Erythroblast (primary cell): ENCODE measurements around the gene MAPRE2.

Experiments used
- GATA1 ChIP-seq: IDR thresholded peaks from 2 replicates; pipeline ENCODE4 v1.6.1; 2011; ENCODE audit warnings: low read depth, mild to moderate bottlenecking, control low read depth, low read length, moderate library complexity
- POLR2A ChIP-seq: IDR thresholded peaks from 2 replicates; pipeline ENCODE4 v1.6.1; 2011; ENCODE audit warnings: mild to moderate bottlenecking, low read length

DNA sequence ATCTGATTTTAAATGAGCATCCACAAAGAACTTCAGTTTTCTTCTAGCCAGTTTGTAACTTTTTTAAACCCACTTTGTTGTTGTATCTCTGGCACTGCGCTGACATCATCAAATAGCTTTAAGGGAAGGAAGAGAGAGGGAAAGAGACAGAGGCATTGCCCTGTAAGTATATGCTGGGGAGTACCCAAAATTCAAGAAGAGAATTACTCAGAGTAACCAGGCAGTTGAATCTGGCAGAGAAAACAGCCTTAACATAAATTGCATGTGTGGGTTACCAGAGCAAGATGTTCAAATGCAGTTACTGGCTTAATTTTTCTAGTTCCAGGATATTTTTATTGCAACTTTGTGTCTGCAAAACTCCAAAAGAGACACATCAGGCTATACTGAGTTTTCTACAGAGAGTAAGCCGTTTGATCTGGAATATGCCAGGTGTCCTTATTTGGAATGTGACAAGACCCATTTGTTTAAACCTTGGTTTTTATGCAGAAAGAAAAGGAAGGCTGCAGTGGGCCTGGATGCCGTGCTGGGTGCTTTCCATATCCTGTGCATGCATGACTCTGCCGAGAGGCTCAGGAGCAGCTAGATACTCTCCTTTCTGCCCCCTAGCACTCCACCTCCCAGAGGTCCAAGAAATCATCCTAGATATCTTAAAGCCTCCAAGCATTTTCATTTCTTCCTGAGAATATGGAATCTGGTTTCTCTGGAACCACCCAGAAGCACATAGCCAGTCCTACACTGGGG lies 93.7 kb downstream of the MAPRE2 start:
- TF ChIP-seq POLR2A, result no peak
- TF ChIP-seq GATA1, result no peak
